DND-41 (cell line): Measurements from ENCODE around the gene GPC1.

ENCODE experiments used
- ATAC-seq: fragments of 200-7000 bp; cut with Tn5 transposase; 3 replicates; pipeline ENCODE4 v1.9.1; 2021; ENCODE audit warnings: low read depth; ENCODE audit not compliant: insufficient read depth
- DNase-seq: peaks from one replicate; pipeline ENCODE4 v3.0.0-alpha.2; 2020
- H2AFZ ChIP-seq: 2 replicates; pipeline ENCODE4 v1.6.0; 2012; ENCODE audit warnings: low read depth, low read length
- H3K27ac ChIP-seq: 2 replicates; pipeline ENCODE4 v1.5.1; 2012; ENCODE audit warnings: low read length, inconsistent platforms
- H3K27me3 ChIP-seq: fragments of 200-600 bp; sonication (generic); 2 replicates; pipeline ENCODE4 v1.6.0; 2012; ENCODE audit warnings: low read length, mild to moderate bottlenecking, inconsistent platforms; ENCODE audit not compliant: insufficient read depth, poor library complexity
- H3K36me3 ChIP-seq: 2 replicates; pipeline ENCODE4 v1.5.1; 2012; ENCODE audit warnings: low read length, inconsistent platforms; ENCODE audit not compliant: insufficient read depth
- H3K4me1 ChIP-seq: 2 replicates; pipeline ENCODE4 v1.5.1; 2012; ENCODE audit warnings: mild to moderate bottlenecking, low read length; ENCODE audit not compliant: insufficient read depth
- H3K4me2 ChIP-seq: 2 replicates; pipeline ENCODE4 v1.6.0; 2012; ENCODE audit warnings: mild to moderate bottlenecking, moderate library complexity, low read length, inconsistent platforms; ENCODE audit not compliant: insufficient read depth
- H3K4me3 ChIP-seq, 2 experiments: fragments of 200-600 bp in 1 of 2; shearing (Covaris generic) in 1 of 2; 2 replicates each; pipeline ENCODE4 v1.5.1; 2012 to 2016; ENCODE audit warnings: inconsistent platforms in 2 of 2, low read length in 2 of 2, mild to moderate bottlenecking in 2 of 2, low read depth in 1 of 2, moderate library complexity in 1 of 2
- H3K79me2 ChIP-seq: 2 replicates; pipeline ENCODE4 v1.6.0; 2012; ENCODE audit warnings: low read length, inconsistent platforms; ENCODE audit not compliant: insufficient read depth
- H3K9ac ChIP-seq: 2 replicates; pipeline ENCODE4 v1.6.0; 2012; ENCODE audit warnings: low read depth, mild to moderate bottlenecking, inconsistent platforms, low read length, moderate library complexity
- H3K9me3 ChIP-seq: 2 replicates; pipeline ENCODE4 v1.5.1; 2012; ENCODE audit warnings: low read length, moderate library complexity, mild to moderate bottlenecking, inconsistent platforms; ENCODE audit not compliant: insufficient read depth, severe bottlenecking
- H4K20me1 ChIP-seq: 2 replicates; pipeline ENCODE4 v1.6.0; 2012; ENCODE audit warnings: low read length; ENCODE audit not compliant: insufficient read depth
- EZH2 ChIP-seq: IDR thresholded peaks from 3 replicates; pipeline ENCODE4 v1.6.1; 2012; ENCODE audit warnings: borderline replicate concordance, low read depth, mild to moderate bottlenecking, moderate library complexity, low read length, inconsistent platforms; ENCODE audit not compliant: severe bottlenecking
- TF ChIP-seq, protein P1 (sequence below): IDR thresholded peaks from 2 replicates; pipeline ENCODE4 v1.5.1; 2012; ENCODE audit warnings: borderline replicate concordance, low read length, moderate library complexity, mild to moderate bottlenecking; ENCODE audit not compliant: poor library complexity, severe bottlenecking; ENCODE audit errors: extremely low read depth

GPC1 gene

DNA sequence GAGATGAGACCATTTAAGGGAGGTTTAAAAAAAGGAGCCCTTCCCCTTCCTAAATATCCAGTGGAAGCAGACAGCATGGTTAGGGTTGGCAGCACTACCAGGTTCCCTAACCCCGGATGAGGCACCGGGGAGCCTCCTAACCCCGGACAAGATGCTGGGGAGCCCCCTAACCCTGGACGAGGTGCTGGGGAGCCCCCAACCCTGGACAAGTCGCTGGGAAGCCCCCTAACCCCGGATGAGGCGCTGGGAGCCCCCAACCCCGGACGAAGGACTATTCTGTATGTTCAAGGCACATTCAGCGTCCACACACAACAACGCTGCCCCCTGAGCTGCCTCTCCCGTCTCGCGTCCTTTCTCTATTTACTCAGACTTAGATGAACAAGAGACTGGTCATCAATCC lies 70.4 kb downstream of the GPC1 start:
- H4K20me1 ChIP-seq, result no peaks in the 10 kb centered on the region; the same call in 1 of the 2 replicates
- H2AFZ ChIP-seq, result no peak overlapping the region
- no peaks in the 10 kb centered on the region for H3K9me3 ChIP-seq
- H3K79me2 ChIP-seq, result no peaks in the 10 kb centered on the region
- TF ChIP-seq EZH2, result no peak
- TF ChIP-seq, protein P1, sequence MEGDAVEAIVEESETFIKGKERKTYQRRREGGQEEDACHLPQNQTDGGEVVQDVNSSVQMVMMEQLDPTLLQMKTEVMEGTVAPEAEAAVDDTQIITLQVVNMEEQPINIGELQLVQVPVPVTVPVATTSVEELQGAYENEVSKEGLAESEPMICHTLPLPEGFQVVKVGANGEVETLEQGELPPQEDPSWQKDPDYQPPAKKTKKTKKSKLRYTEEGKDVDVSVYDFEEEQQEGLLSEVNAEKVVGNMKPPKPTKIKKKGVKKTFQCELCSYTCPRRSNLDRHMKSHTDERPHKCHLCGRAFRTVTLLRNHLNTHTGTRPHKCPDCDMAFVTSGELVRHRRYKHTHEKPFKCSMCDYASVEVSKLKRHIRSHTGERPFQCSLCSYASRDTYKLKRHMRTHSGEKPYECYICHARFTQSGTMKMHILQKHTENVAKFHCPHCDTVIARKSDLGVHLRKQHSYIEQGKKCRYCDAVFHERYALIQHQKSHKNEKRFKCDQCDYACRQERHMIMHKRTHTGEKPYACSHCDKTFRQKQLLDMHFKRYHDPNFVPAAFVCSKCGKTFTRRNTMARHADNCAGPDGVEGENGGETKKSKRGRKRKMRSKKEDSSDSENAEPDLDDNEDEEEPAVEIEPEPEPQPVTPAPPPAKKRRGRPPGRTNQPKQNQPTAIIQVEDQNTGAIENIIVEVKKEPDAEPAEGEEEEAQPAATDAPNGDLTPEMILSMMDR, result no peak
- no peak overlapping the region for H3K27ac ChIP-seq
- no peaks in the 10 kb centered on the region for H3K27me3 ChIP-seq
- no peak overlapping the region for H3K4me2 ChIP-seq
- peaks cover 24% of the 10 kb centered on the region for H3K36me3 ChIP-seq
- no peak overlapping the region for H3K9ac ChIP-seq
- no peaks in the 10 kb centered on the region for H3K4me1 ChIP-seq
- ATAC-seq (no peak), DNase-seq (no peak)
- no peak overlapping the region for H3K4me3 ChIP-seq

DNA sequence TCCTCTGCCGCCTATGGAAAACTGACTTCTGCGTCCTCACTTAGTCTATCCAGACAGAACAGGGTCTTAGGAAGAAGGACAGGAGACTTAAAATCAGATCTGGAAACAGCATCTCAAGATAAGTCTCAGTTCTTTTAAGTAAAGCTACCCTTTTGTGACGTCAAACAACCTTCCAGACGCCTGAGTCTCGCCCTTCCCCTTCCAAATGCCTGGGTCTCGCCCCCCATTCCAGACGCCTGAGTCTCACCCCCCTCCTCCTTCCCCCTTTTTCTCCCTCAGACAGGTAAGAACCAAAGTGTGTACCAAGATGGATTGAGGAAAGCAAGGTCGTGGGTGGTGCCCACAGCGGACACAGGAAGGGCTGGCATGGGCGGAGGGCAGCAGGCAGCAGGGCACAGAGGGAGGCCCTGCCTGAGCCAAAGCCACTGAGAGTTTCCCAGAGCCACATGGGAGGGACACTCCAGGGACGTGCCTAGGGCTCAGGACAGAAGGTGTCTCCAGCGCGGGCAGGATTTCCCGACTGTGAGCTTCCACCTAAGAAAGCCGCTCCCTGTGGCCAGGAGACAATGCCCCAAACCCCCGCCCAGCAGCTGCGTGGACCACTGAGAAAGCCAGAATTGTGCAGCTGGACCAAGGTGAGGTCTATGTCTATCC lies 71.1 kb downstream of the GPC1 start:
- Histone ChIP-seq H3K79me2 (no peaks in the 10 kb centered on the region), H3K27ac (no peak overlapping the region), H2AFZ (no peak overlapping the region), H3K36me3 (peaks cover 24% of the 10 kb centered on the region), H3K27me3 (no peaks in the 10 kb centered on the region), H3K9me3 (no peaks in the 10 kb centered on the region), H3K9ac (no peak overlapping the region), H4K20me1 (no peaks in the 10 kb centered on the region; the same call in 1 of the 2 replicates), H3K4me2 (no peak overlapping the region), H3K4me3 (no peak overlapping the region), H3K4me1 (no peaks in the 10 kb centered on the region)
- no peak for ATAC-seq
- TF ChIP-seq EZH2, result no peak
- TF ChIP-seq, protein P1, result no peak
- no peak for DNase-seq

DNA sequence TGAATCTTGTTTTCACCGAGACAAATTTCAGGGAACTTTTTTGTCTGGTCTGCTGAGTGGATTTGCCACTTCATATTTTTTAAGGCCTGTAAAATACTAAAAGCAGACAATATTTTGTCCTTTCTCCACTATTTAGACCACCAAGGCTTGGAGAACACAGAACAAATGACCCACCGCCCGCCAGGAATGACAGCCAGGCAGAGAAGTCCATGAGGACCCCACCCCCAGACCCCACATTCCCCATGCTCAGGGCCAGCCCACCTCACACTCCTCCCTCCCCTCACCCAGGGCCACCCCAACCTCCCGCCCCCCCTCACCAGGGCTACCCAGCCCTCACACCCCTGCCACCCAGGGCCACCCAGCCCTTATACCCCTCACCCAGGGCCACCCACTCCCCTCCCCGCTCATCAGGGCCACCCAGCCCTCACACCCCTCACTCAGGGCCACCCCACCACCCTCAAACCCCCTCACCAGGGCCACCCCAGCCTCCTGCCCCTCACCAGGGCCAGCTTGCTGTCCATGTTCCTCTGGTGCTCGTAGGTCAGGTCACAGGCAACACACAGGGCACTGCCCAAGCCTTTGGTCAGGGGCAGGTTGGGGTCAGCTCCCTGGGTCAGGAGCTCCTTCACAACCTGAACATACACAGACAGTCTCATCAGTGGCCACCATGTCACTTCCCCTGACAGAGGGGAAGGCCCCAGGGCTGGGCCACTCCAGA lies 71.8 kb downstream of the GPC1 start:
- Histone ChIP-seq H4K20me1 (no peaks in the 10 kb centered on the region; the same call in 1 of the 2 replicates), H3K79me2 (no peaks in the 10 kb centered on the region), H3K4me1 (no peaks in the 10 kb centered on the region), H3K4me3 (no peak overlapping the region), H3K36me3 (peaks cover 30% of the 10 kb centered on the region), H3K9me3 (no peaks in the 10 kb centered on the region), H3K4me2 (no peak overlapping the region), H3K27me3 (no peaks in the 10 kb centered on the region), H3K27ac (no peak overlapping the region), H2AFZ (no peak overlapping the region), H3K9ac (no peak overlapping the region)
- TF ChIP-seq, protein P1, result no peak
- TF ChIP-seq EZH2, result no peak
- no peak for DNase-seq
- ATAC-seq, result no peak
